Muscle of back (tissue), 13 donors: Measurements from ENCODE around the gene LRRC58. TPM values are rescaled to one million over a fixed set of nuclear protein-coding genes. Genes with fewer than 3 reads are reported as not detected.
"Not testable (repeated sequence)": the region's sequence is repeated elsewhere in the genome, so short reads cannot be mapped to it uniquely, and the experiment has no call there.

Source experiments
- DNase-seq, 3 donors: peaks; one replicate each; pipeline versions ENCODE4 v3.0.0 to v3.0.0-alpha.2; 2013
- long read RNA-seq, 9 donors: transcript quantifications; one replicate each; lab custom pipeline, GENCODE V29; 2026
- polyA plus RNA-seq, 10 donors: library from polyadenylated mRNA; unstranded; fragments of 120-200 nt; gene quantifications; one replicate each; pipeline ENCODE4 v1.2.1, GENCODE V29; 2013; ENCODE audit not compliant: insufficient read length in 10 of 10

LRRC58 gene
- polyA plus RNA-seq: 10 to 100 TPM in 9 of 10 donors, 1 to 10 TPM in 1; 8.8 to 19.3 (median 15.3) TPM
- long read RNA-seq, donor 1, full-length matches to known transcripts: 2 of 2 reads
- long read RNA-seq, donor 1, partial matches to known transcripts: 0 of 2 reads
- long read RNA-seq, donor 1, other reads (novel, unspliced or antisense): 0 of 2 reads
- long read RNA-seq, donor 2, full-length matches to known transcripts: 2 of 2 reads
- long read RNA-seq, donor 2, partial matches to known transcripts: 0 of 2 reads
- long read RNA-seq, donor 2, other reads (novel, unspliced or antisense): 0 of 2 reads
- long read RNA-seq, donor 3: 0 reads
- long read RNA-seq, donor 4, full-length matches to known transcripts: 3 of 3 reads
- long read RNA-seq, donor 4, partial matches to known transcripts: 0 of 3 reads
- long read RNA-seq, donor 4, other reads (novel, unspliced or antisense): 0 of 3 reads
- long read RNA-seq, donor 5: 0 reads
- long read RNA-seq, donor 6, full-length matches to known transcripts: 2 of 2 reads
- long read RNA-seq, donor 6, partial matches to known transcripts: 0 of 2 reads
- long read RNA-seq, donor 6, other reads (novel, unspliced or antisense): 0 of 2 reads
- long read RNA-seq, donor 7, full-length matches to known transcripts: 2 of 2 reads
- long read RNA-seq, donor 7, partial matches to known transcripts: 0 of 2 reads
- long read RNA-seq, donor 7, other reads (novel, unspliced or antisense): 0 of 2 reads
- long read RNA-seq, donor 8, full-length matches to known transcripts: 4 of 4 reads
- long read RNA-seq, donor 8, partial matches to known transcripts: 0 of 4 reads
- long read RNA-seq, donor 8, other reads (novel, unspliced or antisense): 0 of 4 reads
- long read RNA-seq, donor 9: 0 reads

DNA sequence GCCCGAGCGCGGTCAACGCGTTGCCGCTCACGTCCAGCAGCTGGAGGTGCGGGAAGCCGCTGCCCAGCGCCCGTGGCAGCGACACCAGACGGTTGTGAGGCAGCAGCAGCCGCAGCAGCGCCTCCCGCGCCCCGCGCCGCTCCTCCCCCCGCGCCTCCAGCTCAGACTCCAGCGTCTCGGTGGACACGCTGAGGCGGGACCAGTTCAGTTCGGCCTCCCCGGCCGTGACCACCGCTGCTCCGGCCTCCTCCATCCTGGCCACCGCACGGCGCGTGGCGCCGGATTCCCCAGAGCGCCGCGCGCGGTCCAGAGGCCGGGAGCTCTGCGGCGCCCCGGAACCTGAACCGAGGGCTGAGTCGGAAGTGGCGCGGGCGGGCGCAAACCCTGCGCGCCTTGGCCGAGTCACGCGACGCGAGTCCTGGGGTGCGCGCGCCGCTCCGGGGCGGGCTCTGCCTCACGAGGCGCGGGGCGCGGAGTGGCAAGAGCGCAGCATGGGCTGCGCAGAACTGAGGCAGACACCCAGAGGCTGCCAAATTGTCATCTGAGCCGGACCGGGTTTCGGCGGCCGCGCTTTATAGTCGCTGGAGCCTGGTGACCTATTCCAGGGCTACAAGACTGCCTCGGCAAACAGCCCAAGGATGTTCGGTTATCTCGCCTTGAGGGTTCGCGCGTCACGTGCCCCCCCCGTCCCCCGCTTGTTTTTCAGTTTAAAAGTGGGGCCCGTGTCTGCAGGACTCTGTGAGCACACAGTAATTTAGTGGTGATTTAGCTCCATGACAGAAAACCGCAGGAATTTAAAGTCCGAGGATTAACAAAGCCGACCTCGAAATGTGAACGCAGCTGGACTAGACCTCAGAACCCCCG, at the start of gene LRRC58:
Gene LRRC58 (minus strand): TSS at position 364 of the 864 bp plus-strand sequence. CDS start 111 bp downstream, at position 253.
- DNase-seq: peak; percentile 95 to 99 (median 96)

DNA sequence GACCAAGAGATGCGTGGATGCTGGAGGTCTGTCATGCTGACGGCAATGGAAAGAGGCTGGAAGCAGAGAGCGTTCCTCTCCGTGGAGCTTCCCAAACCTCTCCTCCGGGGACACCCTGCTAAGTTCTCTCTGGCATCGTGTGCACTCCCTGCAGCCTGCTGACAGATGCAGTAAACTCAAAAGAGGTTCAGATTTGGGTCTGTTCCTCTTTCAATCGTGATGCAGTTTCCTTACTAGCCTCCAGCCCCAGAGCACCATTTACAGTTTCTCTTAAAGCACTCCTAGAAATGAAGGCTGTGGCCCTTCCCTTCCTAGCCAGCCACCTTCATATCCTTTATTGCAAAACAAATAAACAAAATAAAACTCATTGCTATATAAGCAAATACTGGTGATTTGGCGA, 47.3 kb upstream of the LRRC58 start:
- no peak for DNase-seq

DNA sequence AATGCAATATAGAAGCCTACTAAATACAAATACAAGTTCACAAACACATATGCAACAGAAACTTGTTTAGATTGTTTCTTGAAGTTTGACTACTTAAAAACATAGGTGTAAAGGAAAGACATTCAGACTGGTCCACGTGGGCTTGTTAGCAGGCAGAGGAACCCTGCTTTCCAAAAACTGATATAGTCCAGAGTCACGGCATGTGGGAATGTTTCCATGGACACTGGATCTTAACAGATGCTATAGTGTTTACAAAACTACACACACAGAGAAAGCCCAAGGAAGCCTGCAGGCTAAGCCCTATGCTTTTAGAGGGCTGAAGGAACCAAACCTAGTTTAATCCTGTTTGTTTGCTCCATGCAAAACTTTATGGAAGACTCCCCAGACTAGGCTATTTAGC, 45.2 kb upstream of the LRRC58 start:
- DNase-seq: no peak

DNA sequence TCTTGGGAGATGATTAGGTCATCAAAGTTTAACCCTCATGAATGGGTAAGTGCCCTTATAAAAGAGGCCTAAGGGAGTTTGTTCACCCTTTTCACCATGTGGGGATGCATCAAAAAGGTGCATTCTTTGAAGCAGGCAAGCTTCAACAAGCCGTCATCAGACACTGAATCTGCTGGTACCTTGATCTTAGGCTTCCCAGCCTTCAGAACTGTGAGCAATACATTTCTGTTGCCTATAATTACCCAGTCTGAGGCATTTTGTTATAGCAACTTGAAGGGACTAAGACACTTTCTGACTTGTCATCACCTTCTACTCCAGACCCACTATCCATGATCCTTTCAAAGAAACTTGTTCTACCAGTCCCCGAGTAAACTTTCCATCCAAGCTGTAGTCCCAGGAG, 44.6 kb upstream of the LRRC58 start:
- no peak for DNase-seq

DNA sequence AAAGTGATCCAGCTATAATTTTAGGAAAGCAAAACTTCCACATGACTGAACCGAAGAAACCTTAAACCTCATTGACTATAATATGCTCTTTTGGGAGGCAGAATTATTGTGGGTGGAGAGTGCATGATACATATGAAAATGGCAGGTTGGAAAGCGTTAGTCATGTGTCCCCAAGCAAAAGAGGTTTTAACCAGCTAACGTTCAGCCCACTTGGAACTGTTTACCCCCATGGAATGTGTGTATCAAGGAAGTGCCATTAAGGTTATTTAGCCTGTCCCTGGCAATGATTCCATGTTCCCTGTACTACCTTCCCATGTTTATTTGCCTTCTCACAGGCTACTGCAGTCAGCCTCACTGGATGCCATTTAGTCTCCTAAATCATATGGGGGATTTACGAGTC, 44.1 kb upstream of the LRRC58 start:
- DNase-seq: no peak

DNA sequence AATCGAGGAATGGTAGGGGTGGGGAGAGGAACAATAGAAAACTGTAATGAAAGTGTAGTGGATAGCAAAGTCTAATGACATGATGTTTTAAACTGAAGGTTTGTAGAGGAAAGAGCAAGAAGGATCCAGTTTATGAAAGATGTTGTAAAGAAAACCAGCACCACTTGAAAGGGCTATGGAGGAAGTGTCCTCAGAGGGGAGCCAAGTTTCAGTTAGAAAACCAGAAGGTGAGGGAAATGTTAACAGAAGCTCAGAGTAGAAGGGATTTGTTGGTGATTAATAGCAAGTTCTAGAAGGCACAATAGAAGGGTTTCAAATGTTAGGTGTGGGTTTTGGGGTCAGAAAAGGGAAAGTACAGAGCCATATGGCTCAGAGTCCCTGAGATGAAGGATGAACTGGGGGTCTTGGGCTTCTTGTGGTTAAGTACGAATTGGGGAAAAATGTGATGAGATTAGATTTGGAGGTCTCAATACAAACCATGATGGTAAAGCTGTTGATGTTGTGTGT, 33.8 kb upstream of the LRRC58 start:
- DNase-seq: no peak

DNA sequence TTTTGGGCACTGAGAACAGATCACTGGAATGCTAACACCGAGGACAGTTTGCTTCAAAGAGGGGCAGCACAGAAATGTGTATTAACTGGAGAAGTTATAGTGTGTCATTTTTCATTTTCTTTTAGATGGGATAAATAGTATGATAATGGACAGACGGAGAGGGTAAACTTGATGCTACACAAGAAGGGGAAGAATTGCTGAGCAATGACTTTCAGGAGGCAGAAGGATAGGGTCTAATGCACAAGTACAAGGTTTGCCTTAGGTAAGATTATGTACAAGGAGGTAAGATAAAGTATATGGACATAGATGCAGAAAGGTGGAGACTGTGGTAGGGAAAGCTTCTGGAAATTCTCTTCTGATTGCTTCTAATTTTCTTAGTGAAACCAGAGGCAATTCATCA, 32.3 kb upstream of the LRRC58 start:
- DNase-seq: no peak

DNA sequence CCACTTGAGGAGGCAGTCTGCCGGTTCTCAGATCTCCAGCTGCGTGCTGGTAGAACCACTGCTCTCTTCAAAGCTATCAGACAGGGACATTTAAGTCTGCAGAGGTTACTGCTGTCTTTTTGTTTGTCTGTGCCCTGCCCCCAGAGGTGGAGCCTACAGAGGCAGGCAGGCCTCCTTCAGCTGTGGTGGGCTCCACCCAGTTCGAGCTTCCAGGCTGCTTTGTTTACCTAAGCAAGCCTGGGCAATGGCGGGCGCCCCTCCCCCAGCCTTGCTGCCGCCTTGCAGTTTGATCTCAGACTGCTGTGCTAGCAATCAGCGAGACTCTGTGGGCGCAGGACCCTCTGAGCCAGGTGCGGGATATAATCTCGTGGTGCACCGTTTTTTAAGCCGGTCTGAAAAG, 28.8 kb upstream of the LRRC58 start:
- DNase-seq: not testable (repeated sequence)

DNA sequence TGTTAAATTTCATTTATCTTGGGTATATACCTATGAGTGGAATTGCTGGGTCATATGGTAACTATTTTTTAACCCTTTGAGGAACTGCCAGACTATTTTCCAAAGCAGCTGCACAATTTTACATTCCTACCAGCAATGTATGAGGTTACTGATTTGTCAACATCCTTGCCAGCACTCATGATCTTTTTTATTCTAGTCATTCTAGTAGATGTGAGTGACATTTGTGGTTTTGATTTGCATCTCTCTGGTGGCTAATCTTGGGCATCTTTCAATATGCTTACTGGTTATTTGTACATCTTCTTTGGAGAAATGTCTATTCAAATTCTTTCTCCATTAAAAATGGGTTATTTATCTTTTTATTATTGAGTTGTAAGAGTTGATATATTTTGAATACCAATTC, 21.3 kb upstream of the LRRC58 start:
- DNase-seq: no peak

DNA sequence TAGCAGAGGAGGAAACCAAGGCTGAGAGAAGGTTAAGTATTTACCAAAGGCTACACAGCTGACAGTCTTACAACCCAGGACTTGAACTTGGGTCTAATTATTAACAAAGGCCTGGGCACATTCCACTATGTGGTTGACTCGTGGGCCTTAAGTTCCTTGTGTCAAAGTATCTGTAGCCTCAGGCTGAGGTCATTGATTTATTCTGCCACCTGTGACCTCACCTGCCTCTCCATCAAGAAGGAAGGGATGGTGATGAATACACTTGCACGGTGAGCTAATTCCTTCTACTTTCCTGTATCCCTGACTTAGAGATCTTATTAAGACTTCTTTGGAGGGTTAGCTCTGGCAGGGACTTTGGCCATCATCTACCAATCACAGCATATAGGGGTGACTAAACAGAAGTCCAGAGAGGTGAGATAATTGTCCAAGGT, 19.9 kb upstream of the LRRC58 start:
- DNase-seq: no peak

DNA sequence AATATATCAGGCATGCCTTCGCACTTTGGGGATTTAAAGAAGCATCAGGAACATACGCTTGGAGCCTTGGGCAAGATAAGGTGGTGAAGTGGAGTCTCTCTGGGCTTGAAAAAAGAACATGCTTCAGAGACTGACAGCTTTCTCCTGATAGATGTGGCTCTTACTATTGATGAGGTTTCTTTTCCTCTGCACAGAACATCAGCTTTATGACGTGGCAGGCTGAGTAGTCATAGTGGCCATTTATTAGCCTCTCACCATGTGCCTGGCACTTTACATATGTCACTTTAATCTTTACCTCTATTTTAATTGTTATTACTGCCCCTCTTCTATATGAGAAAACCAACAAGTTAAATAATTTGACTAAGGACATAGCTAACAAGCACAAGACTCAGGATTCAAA, 19.0 kb upstream of the LRRC58 start:
- no peak for DNase-seq

DNA sequence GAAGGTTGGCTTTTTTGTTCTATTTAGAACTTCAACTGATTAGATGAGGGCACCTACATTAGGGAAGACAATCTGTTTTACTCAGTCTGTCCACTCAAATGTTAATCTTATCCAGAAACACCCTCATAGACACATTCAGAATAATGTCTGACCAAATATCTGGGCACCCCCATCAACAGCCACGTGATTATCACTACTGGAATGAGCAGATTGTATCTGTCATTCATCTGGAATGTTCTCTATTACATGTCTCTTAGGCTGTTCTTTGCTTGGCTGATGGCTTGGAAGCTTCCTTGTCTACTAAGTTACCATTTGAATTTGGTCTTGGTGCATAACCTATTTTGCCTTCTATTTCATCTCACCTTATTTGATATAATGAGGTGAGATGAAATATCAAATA, 15.7 kb upstream of the LRRC58 start:
- DNase-seq: no peak

DNA sequence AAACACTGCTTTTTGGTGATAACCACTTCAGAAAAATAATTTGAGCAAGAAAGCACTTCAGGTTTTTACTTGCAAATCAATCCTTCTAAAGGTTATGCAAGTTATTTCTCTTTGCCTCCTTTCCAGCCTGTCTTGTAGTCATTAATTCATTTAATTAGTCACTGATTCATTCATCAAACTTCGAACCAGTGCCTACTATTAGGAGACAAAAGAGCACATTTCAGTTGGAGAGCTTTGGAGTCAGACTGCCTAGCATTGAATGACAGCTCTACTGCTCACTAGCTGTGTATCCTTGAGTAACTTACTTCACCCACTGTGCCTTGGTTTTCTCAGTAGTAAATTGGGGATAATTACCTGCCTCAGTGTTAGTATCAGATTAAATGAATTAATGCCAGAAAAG, 14.9 kb upstream of the LRRC58 start:
- no peak for DNase-seq

DNA sequence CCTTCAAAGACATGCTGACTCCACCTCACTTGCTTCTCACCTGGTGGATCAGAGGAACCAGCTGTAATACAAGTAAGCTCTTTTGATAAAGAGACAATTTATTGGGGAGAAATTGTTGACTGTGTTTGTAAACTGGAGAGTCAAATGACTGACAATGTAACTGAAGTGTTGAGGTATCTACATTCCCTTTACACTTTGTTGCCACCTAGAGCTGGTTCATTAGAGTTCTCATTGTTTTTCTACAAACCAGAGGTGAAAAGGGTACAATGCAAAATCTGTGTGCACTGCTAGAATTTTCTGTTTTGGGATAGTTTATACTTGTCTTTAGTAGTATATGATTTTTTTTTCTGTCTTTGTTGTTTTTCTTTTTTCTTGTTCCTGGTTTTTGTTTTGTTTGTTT, 8.7 kb upstream of the LRRC58 start:
- DNase-seq: no peak

DNA sequence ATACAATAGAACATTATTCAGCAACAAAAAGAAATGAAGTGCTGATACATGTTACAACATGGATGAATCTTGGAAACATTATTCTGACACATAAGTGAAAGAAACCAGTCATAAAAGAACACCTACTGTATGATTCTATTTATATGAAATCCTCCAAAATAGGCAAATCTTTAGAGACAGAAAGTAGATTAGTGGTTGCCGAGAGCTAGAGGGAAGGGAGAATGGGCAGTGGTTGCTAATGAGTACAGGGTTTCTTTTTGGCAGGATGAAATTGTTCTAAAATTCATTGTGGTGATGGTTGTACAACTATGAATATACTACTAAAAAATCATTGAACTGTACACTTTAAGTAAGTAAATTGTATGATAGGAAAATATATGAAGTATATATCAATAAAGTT, 6.3 kb upstream of the LRRC58 start:
- DNase-seq: no peak

DNA sequence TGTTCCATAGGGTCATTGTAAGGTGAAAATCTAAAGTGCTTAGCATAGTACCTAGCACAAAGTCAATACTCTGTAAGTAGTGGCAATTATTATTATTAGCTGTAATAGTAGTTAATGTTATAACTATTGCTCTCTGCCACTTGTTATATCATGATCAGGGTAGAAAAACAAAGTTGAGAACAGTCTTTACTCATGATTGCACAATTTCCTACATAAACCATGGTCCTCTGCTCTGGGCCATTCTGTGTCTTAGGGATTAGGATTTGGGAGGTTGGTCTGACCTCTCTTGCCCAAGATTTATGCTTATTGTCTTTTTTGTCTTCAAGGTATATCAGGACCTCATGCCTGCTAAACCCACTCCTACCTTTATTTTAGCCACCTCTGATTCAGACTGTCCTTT, 4.3 kb upstream of the LRRC58 start:
- DNase-seq: no peak

DNA sequence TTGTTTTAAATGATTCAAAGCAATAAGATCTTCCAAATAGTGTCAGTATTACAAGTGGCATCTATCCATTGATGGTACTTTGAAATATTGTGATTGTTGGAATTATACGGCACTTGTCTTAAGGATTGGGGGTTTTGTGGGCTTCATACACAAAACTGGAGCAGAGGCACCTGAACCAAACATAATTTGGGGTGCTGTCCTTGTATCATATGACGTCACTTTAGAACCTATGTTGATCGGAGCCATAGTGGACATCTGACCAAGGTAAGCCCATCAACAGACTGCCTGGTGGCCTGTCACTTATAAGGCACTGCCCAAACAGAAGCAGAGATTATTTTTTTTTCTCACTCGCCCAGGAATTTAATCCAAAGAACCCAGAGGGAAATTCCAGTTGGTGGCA, 2.9 kb upstream of the LRRC58 start:
- no peak for DNase-seq

DNA sequence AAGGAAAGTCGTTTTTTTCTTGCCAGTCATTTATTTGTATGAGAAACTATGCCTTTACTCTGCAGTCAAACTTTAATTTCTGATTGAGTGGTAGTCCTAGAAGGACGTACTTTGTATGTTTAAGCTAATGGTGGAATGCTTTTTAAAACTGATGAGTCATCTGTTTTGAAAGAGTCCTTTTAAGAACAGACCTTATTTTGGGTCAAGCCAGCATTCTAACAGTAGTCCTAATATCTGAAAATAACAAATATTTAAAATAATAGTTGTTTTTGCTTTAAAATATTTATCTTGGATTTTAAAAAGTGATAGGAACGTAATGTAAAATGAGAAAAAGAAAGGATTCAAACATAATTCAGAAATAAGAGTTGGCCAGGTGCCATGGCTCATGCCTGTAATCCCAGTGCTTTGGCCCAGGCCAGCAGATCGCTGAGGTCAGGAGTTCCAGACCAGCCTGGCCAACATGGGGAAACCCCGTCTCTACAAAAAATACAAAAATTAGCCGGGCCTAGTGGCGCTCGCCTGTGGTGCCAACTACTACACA, 1.3 kb upstream of the LRRC58 start:
- peak; percentile 12 to 31 (median 22) for DNase-seq

DNA sequence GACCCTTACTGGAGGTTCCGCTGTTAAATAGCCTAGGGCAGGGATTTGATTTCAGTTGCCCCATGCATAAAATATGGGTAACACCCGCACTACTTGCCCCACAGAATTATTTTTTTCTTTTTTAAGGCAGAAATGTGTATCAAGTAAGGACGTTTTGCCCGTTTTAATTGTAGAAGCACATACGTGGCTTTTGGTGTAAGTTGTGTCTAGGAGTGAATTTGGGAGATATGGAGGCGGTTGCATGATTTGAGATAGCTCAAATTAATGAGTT, 636 bp upstream of the LRRC58 start:
- no peak for DNase-seq

DNA sequence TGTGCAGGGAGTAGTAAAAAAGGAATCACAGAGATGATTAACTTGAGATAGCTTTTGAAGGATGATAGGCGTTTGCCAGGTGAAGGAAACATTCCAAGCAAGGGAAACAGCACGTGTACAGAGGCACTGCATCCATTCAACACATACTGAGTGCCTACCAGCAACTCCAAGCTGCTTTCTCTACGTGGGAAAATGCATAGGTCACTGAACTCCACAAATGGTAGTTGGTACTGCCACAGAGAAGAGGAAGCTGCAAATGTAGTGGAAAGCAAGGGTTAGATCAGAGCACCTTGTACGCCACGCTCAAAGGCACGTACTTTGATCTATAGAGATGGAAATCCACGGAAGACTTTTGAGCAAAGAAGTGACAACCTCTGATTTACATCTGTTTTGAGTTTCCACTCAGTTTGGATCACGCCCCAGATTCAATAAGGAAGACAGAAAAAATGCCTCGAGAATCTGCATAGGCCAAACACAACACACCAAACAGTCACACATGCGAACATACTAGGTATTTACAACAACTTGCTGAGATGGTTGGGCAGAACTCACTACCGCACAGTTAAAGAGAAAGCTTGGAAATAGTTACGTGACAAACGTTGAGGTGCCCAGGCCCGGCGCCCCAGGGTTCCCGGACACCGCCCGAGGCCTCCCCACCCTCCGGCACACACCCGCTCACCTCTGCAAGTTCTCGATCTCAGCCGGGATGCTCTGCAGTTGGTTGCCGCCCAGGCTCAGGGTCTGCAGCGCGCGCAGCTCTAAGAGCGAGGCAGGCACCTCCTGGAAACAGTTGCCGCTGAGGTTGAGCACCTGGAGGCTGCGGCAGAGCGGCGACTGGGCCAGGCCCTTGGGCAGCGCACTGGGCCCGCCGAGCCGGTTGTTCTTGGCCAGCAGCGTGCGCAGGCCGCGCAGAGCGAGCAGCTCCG, 826 bp downstream of the LRRC58 start:
- DNase-seq: peak in 2 of 3 donors; percentile 14 to 35

DNA sequence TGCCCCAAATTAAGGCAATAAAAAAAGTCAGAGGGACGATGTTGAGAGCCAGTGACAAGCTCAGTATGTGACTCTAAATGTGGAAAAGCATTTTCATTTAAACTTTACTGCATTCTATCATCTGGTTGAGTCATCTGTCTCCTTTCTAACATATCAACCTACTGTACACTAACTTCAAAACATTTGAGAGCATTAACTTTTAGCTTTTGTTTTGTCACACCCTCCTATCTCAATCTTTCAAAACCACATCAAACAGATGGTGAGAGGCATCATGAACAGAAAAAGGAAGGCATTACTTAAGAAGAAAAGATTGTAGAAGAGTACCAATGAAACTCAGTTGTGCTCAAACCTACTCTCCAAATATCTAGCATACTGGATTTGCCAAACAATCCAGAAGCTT, 4.8 kb downstream of the LRRC58 start:
- DNase-seq: no peak
